Lung (tissue), 12 donors: ENCODE measurements around the gene ESYT1. TPM values are rescaled to one million over a fixed set of nuclear protein-coding genes. Genes with fewer than 3 reads are reported as not detected.

Source experiments
- ATAC-seq: fragments of 200-7000 bp; cut with Tn5 transposase; one replicate; pipeline ENCODE4 v1.9.1; 2020; ENCODE audit warnings: moderate number of reproducible peaks; ENCODE audit not compliant: insufficient read depth, low FRiP score
- DNase-seq, 3 donors: peaks; one replicate each; pipeline ENCODE4 v3.0.0-alpha.2; 2013 to 2017
- H3K27ac ChIP-seq, 2 donors: one replicate each; pipeline ENCODE4 v1.5.1; 2013; ENCODE audit warnings: mild to moderate bottlenecking in 2 of 2, moderate library complexity in 2 of 2, control low read depth in 1 of 2, inconsistent platforms in 1 of 2, low read depth in 1 of 2, low read length in 1 of 2
- H3K27me3 ChIP-seq, 3 donors: one replicate each; pipeline ENCODE4 v1.5.1; 2013; ENCODE audit warnings: low read length in 2 of 3; ENCODE audit not compliant: control insufficient read depth in 3 of 3, insufficient read depth in 3 of 3
- H3K36me3 ChIP-seq, 4 donors: one replicate each; pipeline ENCODE4 v1.5.1; 2013; ENCODE audit warnings: low read length in 4 of 4, mild to moderate bottlenecking in 1 of 4, moderate library complexity in 1 of 4; ENCODE audit not compliant: control insufficient read depth in 4 of 4, insufficient read depth in 4 of 4
- H3K4me1 ChIP-seq, 5 donors: one replicate each; pipeline ENCODE4 v1.5.1; 2013; ENCODE audit warnings: low read length in 5 of 5, mild to moderate bottlenecking in 2 of 5, moderate library complexity in 1 of 5; ENCODE audit not compliant: control insufficient read depth in 5 of 5, insufficient read depth in 5 of 5
- H3K4me3 ChIP-seq: one replicate; pipeline ENCODE4 v1.5.1; 2013; ENCODE audit warnings: mild to moderate bottlenecking, control low read depth, moderate library complexity
- H3K9ac ChIP-seq, 2 donors: one replicate each; pipeline ENCODE4 v1.5.1; 2013; ENCODE audit warnings: low read length in 2 of 2, control low read depth in 1 of 2; ENCODE audit not compliant: insufficient read depth in 1 of 2
- H3K9me3 ChIP-seq, 4 donors: one replicate each; pipeline ENCODE4 v1.5.1; 2013; ENCODE audit warnings: low read length in 3 of 4, mild to moderate bottlenecking in 1 of 4, moderate library complexity in 1 of 4; ENCODE audit not compliant: control insufficient read depth in 4 of 4, insufficient read depth in 3 of 4
- WGBS, 2 donors: extraction: QIAGEN DNeasy Blood & Tissue Kit; methylation state at CpG; one replicate each; pipeline ENCODE4 v1.1.7; 2013; 5-methylcytosine and 5-hydroxymethylcytosine counted together
- polyA plus RNA-seq, 2 donors: library from polyadenylated mRNA; stranded (reverse); fragments of 200-250 nt; gene quantifications; one replicate each; pipeline ENCODE4 v1.2.1, GENCODE V29; 2013
- total RNA-seq, 2 donors: library from RNA; depleted of rRNA in 1 of 2; stranded (reverse); fragments of >200 nt in 1 of 2; gene quantifications; one replicate each; pipeline ENCODE4 v1.2.1, GENCODE V29; 2014 to 2021
- TF ChIP-seq, protein P1 (sequence below): IDR thresholded peaks from 2 replicates; pipeline ENCODE4 v1.5.1; 2012; ENCODE audit warnings: mild to moderate bottlenecking; ENCODE audit errors: control extremely low read depth, extremely low read depth
- donor health status: control.
- donor health status: control.
- donor health status: Bipolar disorder and iron deficiency.
- donor health status: healthy.
- donor health status: DM: yes; HTN: yes; CAD: no.

The ESYT1 gene
- total and polyA plus RNA-seq, 4 donors: 23.5 to 131 (median 64.2) TPM

DNA sequence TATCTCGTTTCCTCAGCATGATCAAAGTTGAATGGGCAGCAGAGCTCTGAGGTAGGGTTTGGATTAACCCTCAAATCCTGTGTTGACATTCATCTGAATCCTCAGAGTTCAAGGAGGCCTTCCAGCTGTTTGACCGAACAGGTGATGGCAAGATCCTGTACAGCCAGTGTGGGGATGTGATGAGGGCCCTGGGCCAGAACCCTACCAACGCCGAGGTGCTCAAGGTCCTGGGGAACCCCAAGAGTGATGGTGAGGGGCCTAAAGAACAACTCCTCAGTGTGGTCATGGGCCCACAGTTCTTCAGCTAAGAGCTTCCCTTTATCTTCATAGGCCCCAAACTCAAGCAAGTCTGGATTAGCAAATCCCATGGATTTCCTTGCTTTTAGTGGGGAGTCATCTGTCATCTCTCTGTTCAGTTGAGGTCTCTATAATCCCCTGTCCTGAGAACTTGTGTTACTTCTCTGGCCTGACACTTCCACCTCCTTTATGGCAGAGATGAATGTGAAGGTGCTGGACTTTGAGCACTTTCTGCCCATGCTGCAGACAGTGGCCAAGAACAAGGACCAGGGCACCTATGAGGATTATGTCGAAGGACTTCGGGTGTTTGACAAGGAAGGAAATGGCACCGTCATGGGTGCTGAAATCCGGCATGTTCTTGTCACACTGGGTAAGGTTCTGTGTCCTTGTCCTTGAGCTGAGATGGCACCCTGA, 31.6 kb downstream of the ESYT1 start:
- H3K4me1 ChIP-seq: peaks cover 0 to 23% (median 17%) of the 10 kb centered on the region in 5 donors
- DNase-seq: no peak
- peak overlapping the region; percentile 96 to 98 for H3K27ac ChIP-seq
- no peaks in the 10 kb centered on the region for H3K9me3 ChIP-seq
- peaks cover 7 to 64% (median 46%) of the 10 kb centered on the region in 4 donors for H3K36me3 ChIP-seq
- H3K27me3 ChIP-seq: no peaks in the 10 kb centered on the region
- H3K4me3 ChIP-seq: peak overlapping the region; percentile 92
- H3K9ac ChIP-seq: peak overlapping the region; percentile 99
- no peak for ATAC-seq
- WGBS, 2 donors: 15 to 22% methylated on average over 8 of the region's 8 CpGs
- TF ChIP-seq, protein P1, sequence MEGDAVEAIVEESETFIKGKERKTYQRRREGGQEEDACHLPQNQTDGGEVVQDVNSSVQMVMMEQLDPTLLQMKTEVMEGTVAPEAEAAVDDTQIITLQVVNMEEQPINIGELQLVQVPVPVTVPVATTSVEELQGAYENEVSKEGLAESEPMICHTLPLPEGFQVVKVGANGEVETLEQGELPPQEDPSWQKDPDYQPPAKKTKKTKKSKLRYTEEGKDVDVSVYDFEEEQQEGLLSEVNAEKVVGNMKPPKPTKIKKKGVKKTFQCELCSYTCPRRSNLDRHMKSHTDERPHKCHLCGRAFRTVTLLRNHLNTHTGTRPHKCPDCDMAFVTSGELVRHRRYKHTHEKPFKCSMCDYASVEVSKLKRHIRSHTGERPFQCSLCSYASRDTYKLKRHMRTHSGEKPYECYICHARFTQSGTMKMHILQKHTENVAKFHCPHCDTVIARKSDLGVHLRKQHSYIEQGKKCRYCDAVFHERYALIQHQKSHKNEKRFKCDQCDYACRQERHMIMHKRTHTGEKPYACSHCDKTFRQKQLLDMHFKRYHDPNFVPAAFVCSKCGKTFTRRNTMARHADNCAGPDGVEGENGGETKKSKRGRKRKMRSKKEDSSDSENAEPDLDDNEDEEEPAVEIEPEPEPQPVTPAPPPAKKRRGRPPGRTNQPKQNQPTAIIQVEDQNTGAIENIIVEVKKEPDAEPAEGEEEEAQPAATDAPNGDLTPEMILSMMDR: no peak

DNA sequence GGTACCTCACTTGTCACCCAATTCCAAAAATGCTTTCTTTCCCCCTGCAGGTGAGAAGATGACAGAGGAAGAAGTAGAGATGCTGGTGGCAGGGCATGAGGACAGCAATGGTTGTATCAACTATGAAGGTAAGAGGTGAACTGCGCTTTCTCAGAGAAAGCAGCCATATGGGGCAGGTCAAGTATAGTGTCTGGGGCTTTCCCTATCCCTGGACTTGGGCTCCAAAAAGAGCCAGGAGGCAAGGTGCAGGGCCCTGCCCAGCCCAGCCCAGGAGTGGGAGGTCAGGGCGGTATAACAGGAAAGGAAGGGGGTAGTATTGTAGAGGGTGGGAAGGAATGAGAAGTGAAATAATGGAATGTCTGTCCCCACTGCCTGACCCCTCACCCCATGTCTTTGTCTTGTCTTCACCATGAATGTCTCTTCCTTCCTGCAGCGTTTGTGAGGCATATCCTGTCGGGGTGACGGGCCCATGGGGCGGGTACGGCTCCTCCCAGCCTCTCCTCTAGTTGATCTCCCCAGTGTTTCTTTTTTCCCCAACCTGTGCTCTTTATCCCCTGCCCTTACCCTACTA, 32.2 kb downstream of the ESYT1 start:
- H3K4me3 ChIP-seq: peak overlapping the region; percentile 92
- H3K27me3 ChIP-seq: no peaks in the 10 kb centered on the region
- peak in 1 of 3 donors; percentile 40 for DNase-seq
- peak overlapping the region; percentile 13 to 99 for H3K9ac ChIP-seq
- TF ChIP-seq, protein P1: no peak
- H3K27ac ChIP-seq: peak overlapping the region; percentile 96 to 98
- H3K4me1 ChIP-seq: peaks cover 0 to 23% (median 17%) of the 10 kb centered on the region in 5 donors
- ATAC-seq: no peak
- no peaks in the 10 kb centered on the region for H3K9me3 ChIP-seq
- WGBS, 2 donors: 15 to 24% methylated on average over 6 to 7 of the region's 7 CpGs
- H3K36me3 ChIP-seq: peaks cover 9 to 69% (median 49%) of the 10 kb centered on the region in 4 donors

DNA sequence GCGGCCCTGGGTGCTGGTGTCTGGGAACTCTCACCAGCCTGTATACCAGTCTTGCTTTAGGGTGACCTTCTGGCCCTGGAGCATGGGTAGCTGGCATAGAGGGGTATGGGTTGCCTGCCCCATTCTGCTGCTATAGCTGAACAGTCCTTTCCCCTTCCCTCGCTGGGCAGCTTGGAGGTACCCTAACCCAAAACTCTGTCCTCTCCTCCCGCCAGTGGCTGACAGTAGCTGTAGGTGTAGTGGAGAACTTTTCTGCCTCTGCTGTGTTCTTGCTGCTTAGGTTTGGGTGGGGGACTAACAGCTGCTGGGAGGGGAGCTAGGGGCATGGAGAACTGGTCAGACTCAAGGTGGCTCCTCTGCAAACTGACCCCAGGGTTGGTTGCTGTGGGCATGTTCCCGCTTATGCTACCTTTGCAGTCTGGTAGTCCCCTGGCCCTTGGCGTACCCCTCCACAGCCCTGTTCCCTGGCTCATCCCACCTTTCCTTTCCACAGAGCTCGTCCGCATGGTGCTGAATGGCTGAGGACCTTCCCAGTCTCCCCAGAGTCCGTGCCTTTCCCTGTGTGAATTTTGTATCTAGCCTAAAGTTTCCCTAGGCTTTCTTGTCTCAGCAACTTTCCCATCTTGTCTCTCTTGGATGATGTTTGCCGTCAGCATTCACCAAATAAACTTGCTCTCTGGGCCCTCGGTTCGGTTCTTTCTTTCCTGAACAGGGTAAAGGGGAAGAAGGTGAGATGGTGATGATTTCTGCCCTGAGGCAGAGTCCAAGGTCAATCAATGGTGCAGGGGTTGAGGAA, 33.0 kb downstream of the ESYT1 start:
- 74 to 80% methylated on average over 11 of the region's 11 CpGs for WGBS, 2 donors
- DNase-seq (no peak), ATAC-seq (no peak)
- TF ChIP-seq, protein P1: no peak
- Histone ChIP-seq H3K9ac (peak overlapping the region in 1 of 2 donors; percentile 14), H3K4me1 (peaks cover 0 to 23% (median 17%) of the 10 kb centered on the region in 5 donors), H3K27ac (peak overlapping the region in 1 of 2 donors; percentile 98), H3K9me3 (no peaks in the 10 kb centered on the region), H3K4me3 (peak overlapping the region; percentile 92), H3K36me3 (peaks cover 10 to 62% (median 50%) of the 10 kb centered on the region in 4 donors), H3K27me3 (no peaks in the 10 kb centered on the region)
